ENCODE results near the gene HDAC9. TPM values are rescaled to one million over a fixed set of nuclear protein-coding genes. Genes with fewer than 3 reads are reported as not detected.

Gene HDAC9
- polyA plus RNA-seq, 1 experiment, result 2.1 TPM

DNA sequence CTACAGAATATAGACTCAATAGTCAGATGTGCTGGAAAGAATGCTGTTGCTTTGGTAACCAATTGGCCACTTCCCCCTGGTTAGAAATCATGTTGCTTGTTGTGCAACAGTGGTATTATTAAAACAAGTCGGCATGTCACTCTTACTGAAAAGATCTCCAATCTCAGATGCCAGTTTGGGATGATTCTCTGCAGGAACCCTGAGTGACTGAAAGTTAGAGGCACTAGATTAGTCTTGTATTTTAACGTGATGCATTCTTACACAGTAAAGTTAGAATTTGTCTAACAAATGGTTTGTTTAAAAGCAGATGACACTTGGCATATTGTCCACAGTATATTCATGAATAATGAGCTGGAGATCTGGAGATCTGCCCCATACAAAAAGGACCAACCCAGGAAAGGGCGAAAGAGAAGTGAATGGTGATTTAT, 334.3 kb downstream of the HDAC9 start:
- ChIA-PET CTCF (no interaction called here), POLR2A (no interaction called here)
- H3K27ac ChIP-seq (ENCODE audit: low read depth, low read length), result no peak overlapping the region
- H3K27me3 ChIP-seq (ENCODE audit: control insufficient read depth, insufficient read depth, low read length), result no peaks in the 10 kb centered on the region
- TF ChIP-seq, protein P1, sequence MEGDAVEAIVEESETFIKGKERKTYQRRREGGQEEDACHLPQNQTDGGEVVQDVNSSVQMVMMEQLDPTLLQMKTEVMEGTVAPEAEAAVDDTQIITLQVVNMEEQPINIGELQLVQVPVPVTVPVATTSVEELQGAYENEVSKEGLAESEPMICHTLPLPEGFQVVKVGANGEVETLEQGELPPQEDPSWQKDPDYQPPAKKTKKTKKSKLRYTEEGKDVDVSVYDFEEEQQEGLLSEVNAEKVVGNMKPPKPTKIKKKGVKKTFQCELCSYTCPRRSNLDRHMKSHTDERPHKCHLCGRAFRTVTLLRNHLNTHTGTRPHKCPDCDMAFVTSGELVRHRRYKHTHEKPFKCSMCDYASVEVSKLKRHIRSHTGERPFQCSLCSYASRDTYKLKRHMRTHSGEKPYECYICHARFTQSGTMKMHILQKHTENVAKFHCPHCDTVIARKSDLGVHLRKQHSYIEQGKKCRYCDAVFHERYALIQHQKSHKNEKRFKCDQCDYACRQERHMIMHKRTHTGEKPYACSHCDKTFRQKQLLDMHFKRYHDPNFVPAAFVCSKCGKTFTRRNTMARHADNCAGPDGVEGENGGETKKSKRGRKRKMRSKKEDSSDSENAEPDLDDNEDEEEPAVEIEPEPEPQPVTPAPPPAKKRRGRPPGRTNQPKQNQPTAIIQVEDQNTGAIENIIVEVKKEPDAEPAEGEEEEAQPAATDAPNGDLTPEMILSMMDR (IDR thresholded peaks at IDR 0.05; ENCODE audit: low read depth, low read length), result no peak
- no peak overlapping the region for H3K4me3 ChIP-seq (ENCODE audit: low read depth, low read length)
- H3K9me3 ChIP-seq (ENCODE audit: control insufficient read depth, insufficient read depth, low read length), result no peaks in the 10 kb centered on the region
- DNase-seq (ENCODE audit: low read depth, low spot score), result no peak

DNA sequence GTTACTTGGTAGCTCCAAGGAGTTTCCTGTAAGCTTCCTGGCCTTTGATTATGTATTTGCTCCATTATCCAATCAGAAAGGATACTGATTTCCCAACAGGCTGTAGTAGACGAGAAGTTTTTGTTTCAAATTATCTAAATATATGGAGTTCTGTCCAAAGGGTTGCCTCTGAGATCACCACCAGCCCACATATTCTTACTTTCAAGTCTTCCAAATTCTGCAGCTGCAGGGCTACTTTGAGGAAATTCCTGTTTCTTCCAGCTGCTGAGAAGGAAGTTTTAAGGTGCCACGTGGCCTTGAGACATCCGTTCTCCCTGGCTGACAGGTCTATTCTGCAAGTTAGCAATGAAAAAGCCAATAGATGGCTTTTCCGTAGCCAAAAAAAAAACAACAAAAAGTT, 335.9 kb downstream of the HDAC9 start:
- POLR2A ChIA-PET, result no interaction called here

DNA sequence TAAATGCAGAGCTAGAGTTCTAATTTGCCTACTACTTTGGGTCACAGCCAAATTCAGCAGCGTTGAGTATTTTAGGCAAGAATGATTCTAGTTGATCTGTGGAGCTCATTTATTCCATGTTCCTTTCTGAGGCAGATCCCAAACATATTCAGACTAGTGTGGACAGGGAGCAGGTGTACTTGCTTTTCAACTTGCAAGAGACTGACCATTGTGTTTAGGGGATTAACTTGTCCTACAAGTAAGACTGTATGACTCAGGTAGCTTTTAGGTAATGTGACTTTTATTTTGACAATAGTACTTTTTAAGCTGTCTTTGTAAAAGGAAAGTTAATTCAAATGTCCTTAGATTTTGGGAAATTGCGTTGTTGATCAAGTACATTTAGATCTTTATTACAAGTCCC, 336.4 kb downstream of the HDAC9 start:
- Histone ChIP-seq H3K9me3 (ENCODE audit: control insufficient read depth, insufficient read depth, low read length) (no peaks in the 10 kb centered on the region), H3K27ac (ENCODE audit: low read depth, low read length) (no peak overlapping the region), H3K4me3 (ENCODE audit: low read depth, low read length) (no peak overlapping the region), H3K27me3 (ENCODE audit: control insufficient read depth, insufficient read depth, low read length) (no peaks in the 10 kb centered on the region)
- TF ChIP-seq, protein P1 (IDR thresholded peaks at IDR 0.05; ENCODE audit: low read depth, low read length), result no peak
- CTCF ChIA-PET, result no interaction called here
- DNase-seq (ENCODE audit: low read depth, low spot score), result no peak
- POLR2A ChIA-PET, result no interaction called here

More for the DNA sequence above, 335.9 kb downstream of the HDAC9 start:
- H3K4me3 ChIP-seq (ENCODE audit: low read depth, low read length), result no peak overlapping the region
- H3K27ac ChIP-seq (ENCODE audit: low read depth, low read length), result no peak overlapping the region
- no peaks in the 10 kb centered on the region for H3K9me3 ChIP-seq (ENCODE audit: control insufficient read depth, insufficient read depth, low read length)
- no peak for DNase-seq (ENCODE audit: low read depth, low spot score)
- CTCF ChIA-PET, result no interaction called here
- TF ChIP-seq, protein P1 (IDR thresholded peaks at IDR 0.05; ENCODE audit: low read depth, low read length), result no peak
- no peaks in the 10 kb centered on the region for H3K27me3 ChIP-seq (ENCODE audit: control insufficient read depth, insufficient read depth, low read length)

DNA sequence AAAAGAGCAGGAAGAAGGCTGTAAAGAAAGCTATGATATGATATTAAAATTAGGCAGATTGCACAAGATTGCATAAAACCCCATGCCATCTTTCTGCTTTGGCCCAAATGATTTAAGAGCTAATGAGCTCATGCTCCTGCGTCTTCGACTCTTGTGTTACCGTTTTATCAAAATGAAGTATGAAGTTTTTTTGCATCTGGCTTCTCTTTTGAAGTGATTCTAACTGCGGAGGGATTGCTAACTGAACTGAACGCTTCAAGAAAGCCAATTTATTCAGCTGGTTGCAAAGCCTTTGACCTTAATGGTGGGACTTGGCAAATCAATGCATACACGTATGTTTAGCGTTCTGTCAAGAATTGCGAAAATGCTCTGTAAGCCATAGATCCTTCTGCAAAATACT, 339.0 kb downstream of the HDAC9 start:
- H3K4me3 ChIP-seq (ENCODE audit: low read depth, low read length), result no peak overlapping the region
- TF ChIP-seq, protein P1 (IDR thresholded peaks at IDR 0.05; ENCODE audit: low read depth, low read length), result no peak
- ChIA-PET CTCF (no interaction called here), POLR2A (no interaction called here)
- no peaks in the 10 kb centered on the region for H3K27me3 ChIP-seq (ENCODE audit: control insufficient read depth, insufficient read depth, low read length)
- no peak for DNase-seq (ENCODE audit: low read depth, low spot score)
- H3K27ac ChIP-seq (ENCODE audit: low read depth, low read length), result no peak overlapping the region
- no peaks in the 10 kb centered on the region for H3K9me3 ChIP-seq (ENCODE audit: control insufficient read depth, insufficient read depth, low read length)

DNA sequence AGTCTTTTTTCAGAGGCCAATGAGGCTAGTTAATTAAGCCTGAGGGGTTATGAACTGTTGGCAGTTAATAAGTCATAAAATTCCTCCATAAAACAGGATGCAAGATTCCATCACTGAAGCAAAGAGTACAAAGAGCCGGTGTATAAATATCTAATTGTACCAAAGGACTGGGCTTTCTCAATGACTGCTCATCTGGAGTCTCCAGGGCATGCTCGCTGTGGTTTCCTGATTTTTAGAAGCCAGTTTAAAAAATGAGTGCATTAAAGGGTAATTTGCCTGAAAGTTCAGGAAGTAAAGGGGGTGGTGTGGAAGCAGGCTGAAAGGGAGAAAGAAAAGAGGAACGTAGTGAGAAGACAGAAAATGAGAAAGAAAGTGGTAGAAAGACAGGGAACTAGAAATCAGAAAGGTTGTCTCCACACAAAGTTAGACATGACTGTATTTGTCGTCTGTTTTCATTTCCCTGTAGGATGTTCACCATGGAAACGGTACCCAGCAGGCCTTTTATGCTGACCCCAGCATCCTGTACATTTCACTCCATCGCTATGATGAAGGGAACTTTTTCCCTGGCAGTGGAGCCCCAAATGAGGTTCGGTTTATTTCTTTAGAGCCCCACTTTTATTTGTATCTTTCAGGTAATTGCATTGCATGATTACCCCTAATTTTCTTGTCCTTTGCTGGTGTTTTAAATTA, 339.6 kb downstream of the HDAC9 start:
- TF ChIP-seq, protein P1 (IDR thresholded peaks at IDR 0.05; ENCODE audit: low read depth, low read length), result no peak
- H3K9me3 ChIP-seq (ENCODE audit: control insufficient read depth, insufficient read depth, low read length), result no peaks in the 10 kb centered on the region
- no peak for DNase-seq (ENCODE audit: low read depth, low spot score)
- no peak overlapping the region for H3K4me3 ChIP-seq (ENCODE audit: low read depth, low read length)
- H3K27ac ChIP-seq (ENCODE audit: low read depth, low read length), result no peak overlapping the region
- ChIA-PET CTCF (no interaction called here), POLR2A (no interaction called here)
- H3K27me3 ChIP-seq (ENCODE audit: control insufficient read depth, insufficient read depth, low read length), result no peaks in the 10 kb centered on the region

Measured in AG04450 (cell line).